Astrocyte (in vitro differentiated cells and primary cell): ENCODE measurements around the gene SPATA17.

ENCODE experiments used
- EZH2 ChIP-seq: IDR thresholded peaks from 2 replicates; pipeline ENCODE4 v1.6.1; 2012; ENCODE audit warnings: mild to moderate bottlenecking, low read length, inconsistent platforms; ENCODE audit not compliant: insufficient read depth
- TF ChIP-seq, protein P1 (sequence below): IDR thresholded peaks from 2 replicates; pipeline ENCODE4 v1.5.1; 2011; ENCODE audit warnings: low read depth, mild to moderate bottlenecking, inconsistent platforms, low read length, moderate library complexity; ENCODE audit not compliant: insufficient read depth

GRCh38 chr1:217681806-217682205, 50.7 kb downstream of the SPATA17 start:
- TF ChIP-seq, protein P1, sequence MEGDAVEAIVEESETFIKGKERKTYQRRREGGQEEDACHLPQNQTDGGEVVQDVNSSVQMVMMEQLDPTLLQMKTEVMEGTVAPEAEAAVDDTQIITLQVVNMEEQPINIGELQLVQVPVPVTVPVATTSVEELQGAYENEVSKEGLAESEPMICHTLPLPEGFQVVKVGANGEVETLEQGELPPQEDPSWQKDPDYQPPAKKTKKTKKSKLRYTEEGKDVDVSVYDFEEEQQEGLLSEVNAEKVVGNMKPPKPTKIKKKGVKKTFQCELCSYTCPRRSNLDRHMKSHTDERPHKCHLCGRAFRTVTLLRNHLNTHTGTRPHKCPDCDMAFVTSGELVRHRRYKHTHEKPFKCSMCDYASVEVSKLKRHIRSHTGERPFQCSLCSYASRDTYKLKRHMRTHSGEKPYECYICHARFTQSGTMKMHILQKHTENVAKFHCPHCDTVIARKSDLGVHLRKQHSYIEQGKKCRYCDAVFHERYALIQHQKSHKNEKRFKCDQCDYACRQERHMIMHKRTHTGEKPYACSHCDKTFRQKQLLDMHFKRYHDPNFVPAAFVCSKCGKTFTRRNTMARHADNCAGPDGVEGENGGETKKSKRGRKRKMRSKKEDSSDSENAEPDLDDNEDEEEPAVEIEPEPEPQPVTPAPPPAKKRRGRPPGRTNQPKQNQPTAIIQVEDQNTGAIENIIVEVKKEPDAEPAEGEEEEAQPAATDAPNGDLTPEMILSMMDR, result no peak
- no peak for TF ChIP-seq EZH2
